ENCODE results near the gene SENP8.

- TF ChIP-seq POLR2A (IDR thresholded peaks at IDR 0.05; ENCODE audit: low read depth, low read length) (no peak), POLR2AphosphoS5 (IDR thresholded peaks at IDR 0.05; ENCODE audit: low read depth, low read length) (no peak)
These were observed 44.4 kb downstream of the SENP8 start for GRCh38 chr15:72162569-72162968.
